ENCODE measurements around the gene SLC39A1.

- TF ChIP-seq, protein P1, sequence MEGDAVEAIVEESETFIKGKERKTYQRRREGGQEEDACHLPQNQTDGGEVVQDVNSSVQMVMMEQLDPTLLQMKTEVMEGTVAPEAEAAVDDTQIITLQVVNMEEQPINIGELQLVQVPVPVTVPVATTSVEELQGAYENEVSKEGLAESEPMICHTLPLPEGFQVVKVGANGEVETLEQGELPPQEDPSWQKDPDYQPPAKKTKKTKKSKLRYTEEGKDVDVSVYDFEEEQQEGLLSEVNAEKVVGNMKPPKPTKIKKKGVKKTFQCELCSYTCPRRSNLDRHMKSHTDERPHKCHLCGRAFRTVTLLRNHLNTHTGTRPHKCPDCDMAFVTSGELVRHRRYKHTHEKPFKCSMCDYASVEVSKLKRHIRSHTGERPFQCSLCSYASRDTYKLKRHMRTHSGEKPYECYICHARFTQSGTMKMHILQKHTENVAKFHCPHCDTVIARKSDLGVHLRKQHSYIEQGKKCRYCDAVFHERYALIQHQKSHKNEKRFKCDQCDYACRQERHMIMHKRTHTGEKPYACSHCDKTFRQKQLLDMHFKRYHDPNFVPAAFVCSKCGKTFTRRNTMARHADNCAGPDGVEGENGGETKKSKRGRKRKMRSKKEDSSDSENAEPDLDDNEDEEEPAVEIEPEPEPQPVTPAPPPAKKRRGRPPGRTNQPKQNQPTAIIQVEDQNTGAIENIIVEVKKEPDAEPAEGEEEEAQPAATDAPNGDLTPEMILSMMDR (IDR thresholded peaks at IDR 0.05), result no peak
- no peak for TF ChIP-seq SIN3A (IDR thresholded peaks at IDR 0.05; ENCODE audit: borderline replicate concordance, insufficient read depth, low read depth, low read length)
- no peak for TF ChIP-seq POLR2AphosphoS5 (IDR thresholded peaks at IDR 0.05; ENCODE audit: low read depth, low read length)
- TF ChIP-seq, protein P2, sequence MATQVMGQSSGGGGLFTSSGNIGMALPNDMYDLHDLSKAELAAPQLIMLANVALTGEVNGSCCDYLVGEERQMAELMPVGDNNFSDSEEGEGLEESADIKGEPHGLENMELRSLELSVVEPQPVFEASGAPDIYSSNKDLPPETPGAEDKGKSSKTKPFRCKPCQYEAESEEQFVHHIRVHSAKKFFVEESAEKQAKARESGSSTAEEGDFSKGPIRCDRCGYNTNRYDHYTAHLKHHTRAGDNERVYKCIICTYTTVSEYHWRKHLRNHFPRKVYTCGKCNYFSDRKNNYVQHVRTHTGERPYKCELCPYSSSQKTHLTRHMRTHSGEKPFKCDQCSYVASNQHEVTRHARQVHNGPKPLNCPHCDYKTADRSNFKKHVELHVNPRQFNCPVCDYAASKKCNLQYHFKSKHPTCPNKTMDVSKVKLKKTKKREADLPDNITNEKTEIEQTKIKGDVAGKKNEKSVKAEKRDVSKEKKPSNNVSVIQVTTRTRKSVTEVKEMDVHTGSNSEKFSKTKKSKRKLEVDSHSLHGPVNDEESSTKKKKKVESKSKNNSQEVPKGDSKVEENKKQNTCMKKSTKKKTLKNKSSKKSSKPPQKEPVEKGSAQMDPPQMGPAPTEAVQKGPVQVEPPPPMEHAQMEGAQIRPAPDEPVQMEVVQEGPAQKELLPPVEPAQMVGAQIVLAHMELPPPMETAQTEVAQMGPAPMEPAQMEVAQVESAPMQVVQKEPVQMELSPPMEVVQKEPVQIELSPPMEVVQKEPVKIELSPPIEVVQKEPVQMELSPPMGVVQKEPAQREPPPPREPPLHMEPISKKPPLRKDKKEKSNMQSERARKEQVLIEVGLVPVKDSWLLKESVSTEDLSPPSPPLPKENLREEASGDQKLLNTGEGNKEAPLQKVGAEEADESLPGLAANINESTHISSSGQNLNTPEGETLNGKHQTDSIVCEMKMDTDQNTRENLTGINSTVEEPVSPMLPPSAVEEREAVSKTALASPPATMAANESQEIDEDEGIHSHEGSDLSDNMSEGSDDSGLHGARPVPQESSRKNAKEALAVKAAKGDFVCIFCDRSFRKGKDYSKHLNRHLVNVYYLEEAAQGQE (IDR thresholded peaks at IDR 0.05; ENCODE audit: insufficient read depth in 1 of 2, low read depth in 2 of 2, low read length in 1 of 2), result no peak
Measured at GRCh38 chr1:154012129-154012528, 48.8 kb upstream of the SLC39A1 start.
